T-helper 2 cell treated with Interferon-gamma antibody and Interleukin-4, amounts not matched to agents 5 μg/mL and 100 μg/mL, for 36 hours (primary cell): ENCODE data around the gene EMC10.

Experiments used
- DNase-seq: peaks from one replicate; pipeline ENCODE4 v3.0.0; 2021; ENCODE audit warnings: low spot score
- H3K27ac Mint-ChIP-seq: one replicate; pipeline ENCODE4 v1.8.0; 2021; ENCODE audit warnings: mild to moderate bottlenecking, mixed read lengths
- H3K27me3 Mint-ChIP-seq: one replicate; pipeline ENCODE4 v1.8.0; 2021; ENCODE audit warnings: low read depth, mixed read lengths
- H3K36me3 Mint-ChIP-seq: one replicate; pipeline ENCODE4 v1.8.0; 2021; ENCODE audit warnings: low read depth, mixed read lengths
- H3K4me1 Mint-ChIP-seq: one replicate; pipeline ENCODE4 v1.8.0; 2021; ENCODE audit warnings: low read depth, mixed read lengths
- H3K4me3 Mint-ChIP-seq: one replicate; pipeline ENCODE4 v1.8.0; 2022; ENCODE audit warnings: mild to moderate bottlenecking, moderate library complexity, mixed read lengths
- H3K9me3 Mint-ChIP-seq: one replicate; pipeline ENCODE4 v1.8.0; 2021; ENCODE audit warnings: mixed read lengths

EMC10 gene

DNA sequence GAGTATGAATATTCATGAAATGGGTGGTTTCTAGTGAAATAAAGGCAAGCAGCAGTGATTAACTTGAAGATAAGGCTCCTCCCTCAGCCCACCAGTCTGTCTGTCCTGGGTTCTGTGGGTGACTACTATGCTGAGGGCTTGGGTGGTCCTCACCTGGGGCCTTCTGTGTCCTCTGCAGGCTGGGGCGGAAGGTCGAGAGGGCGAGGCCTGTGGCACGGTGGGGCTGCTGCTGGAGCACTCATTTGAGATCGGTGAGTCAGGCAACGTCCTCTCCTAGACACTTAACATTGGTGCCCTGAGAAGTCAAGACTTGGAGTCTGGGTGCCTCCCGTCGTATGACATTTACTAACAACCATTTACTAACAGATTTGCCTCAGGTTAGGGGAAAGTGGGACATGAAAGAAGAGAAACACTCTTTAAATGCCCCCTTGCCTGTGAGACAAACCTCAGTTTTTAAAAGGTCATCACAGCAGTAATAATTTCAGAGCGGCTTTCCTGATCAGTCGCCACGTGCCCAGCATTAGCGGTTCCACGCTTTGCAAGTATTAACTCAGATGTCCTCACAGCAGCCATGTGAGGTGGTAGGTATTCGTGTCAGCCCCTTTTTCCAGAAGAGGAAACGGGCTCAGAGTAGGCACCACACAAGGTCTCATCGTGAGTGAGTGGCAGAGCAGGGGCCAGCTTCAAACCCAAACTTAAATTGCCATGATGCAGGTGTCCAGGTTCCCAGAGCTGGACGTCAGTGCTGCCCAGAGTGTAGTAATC is 1.6 kb downstream of the EMC10 start:
- no peak for DNase-seq
- Mint-ChIP-seq H3K27ac (peak overlapping the region; percentile 53), H3K4me1 (peaks cover 7% of the 10 kb centered on the region), H3K36me3 (peaks cover 27% of the 10 kb centered on the region), H3K27me3 (no peaks in the 10 kb centered on the region), H3K9me3 (no peaks in the 10 kb centered on the region), H3K4me3 (peak overlapping the region; percentile 99)

- Mint-ChIP-seq H3K9me3 (no peaks in the 10 kb centered on the region), H3K4me3 (peak overlapping the region; percentile 27), H3K36me3 (peaks cover 33% of the 10 kb centered on the region), H3K4me1 (peaks cover 7% of the 10 kb centered on the region), H3K27ac (peak overlapping the region; percentile 47), H3K27me3 (no peaks in the 10 kb centered on the region)
- no peak for DNase-seq
These were observed 2.8 kb downstream of the EMC10 start for GRCh38 chr19:50478901-50479715.

- H3K27me3 Mint-ChIP-seq, result no peaks in the 10 kb centered on the region
These were observed 3.5 kb downstream of the EMC10 start for GRCh38 chr19:50479761-50480251.

DNA sequence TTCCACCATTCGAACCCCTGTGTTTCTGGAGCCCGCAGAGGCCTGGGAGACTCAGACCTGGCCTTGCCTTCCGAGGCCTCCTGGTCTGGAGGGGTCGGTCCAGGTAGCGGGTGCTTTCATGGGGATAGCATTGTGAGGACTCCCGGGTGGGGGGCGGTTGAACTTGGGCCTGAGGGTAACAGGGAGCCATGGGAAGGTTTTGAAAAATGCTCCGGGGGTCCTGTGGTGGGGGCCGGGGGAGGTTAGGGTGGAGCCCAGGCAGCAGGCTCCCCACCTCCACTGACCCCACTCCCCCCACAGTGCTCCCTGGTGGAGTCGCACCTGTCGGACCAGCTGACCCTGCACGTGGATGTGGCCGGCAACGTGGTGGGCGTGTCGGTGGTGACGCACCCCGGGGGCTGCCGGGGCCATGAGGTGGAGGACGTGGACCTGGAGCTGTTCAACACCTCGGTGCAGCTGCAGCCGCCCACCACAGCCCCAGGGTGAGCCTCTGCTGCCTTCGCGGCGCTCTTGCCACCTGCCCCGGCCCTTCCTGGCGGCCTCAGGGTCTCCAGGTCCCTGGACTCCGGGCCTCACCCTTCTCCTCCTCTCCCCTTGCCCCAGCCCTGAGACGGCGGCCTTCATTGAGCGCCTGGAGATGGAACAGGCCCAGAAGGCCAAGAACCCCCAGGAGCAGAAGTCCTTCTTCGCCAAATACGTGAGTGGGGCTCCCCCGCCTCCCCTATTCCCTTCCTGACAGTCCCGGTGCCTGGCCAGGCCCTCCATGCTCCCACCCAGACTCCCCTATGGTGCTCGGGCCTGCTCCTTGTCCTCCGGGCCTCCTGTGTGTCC is 4.2 kb downstream of the EMC10 start:
- peaks cover 7% of the 10 kb centered on the region for H3K4me1 Mint-ChIP-seq
- H3K36me3 Mint-ChIP-seq, result peaks cover 43% of the 10 kb centered on the region
- H3K9me3 Mint-ChIP-seq, result peaks cover 2% of the 10 kb centered on the region
- no peak overlapping the region for H3K27ac Mint-ChIP-seq
- H3K27me3 Mint-ChIP-seq, result no peaks in the 10 kb centered on the region
- no peak for DNase-seq
- no peak overlapping the region for H3K4me3 Mint-ChIP-seq

More at GRCh38 chr19:50479761-50480251, 3.5 kb downstream of the EMC10 start:
- DNase-seq, result no peak
- peaks cover 7% of the 10 kb centered on the region for H3K4me1 Mint-ChIP-seq
- peaks cover 36% of the 10 kb centered on the region for H3K36me3 Mint-ChIP-seq
- no peak overlapping the region for H3K4me3 Mint-ChIP-seq
- no peaks in the 10 kb centered on the region for H3K9me3 Mint-ChIP-seq
- no peak overlapping the region for H3K27ac Mint-ChIP-seq

DNA sequence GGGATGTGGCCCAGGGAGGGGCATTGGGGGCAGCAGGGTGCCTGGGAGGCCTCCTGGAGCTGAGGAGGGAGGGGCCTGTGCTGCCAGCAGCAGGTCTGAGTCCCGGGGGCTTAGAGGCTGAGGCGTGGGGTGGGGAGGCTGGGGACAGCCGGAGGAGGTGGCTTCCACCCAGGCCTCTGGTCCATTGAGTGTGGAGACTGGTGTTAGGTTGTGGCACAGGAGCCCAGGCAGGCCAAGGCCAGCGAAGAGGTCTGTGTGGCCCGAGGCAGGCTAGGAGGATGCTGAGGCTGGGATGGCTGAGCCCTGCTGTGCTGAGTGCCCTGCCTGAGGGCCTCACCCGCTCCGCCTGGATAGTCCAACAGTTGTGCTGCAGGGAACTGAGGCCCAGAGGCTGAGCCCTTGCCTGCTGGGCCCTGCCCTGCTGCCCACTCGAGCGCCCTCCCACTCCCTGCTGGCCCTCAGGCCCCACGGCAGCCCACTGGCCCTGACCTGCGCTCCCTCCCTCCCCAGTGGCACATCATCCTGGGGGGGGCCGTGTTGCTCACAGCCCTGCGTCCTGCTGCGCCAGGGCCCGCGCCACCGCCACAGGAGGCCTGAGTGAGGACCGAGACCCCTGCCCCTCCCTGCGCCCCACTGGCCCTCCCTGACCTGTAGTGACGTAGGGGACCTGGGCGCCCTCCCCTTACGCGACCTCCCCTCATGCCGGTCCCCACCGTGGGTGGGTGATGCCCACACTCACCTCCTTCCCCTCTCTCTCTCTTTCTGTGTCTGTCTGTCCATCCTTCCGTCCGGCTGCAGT is 5.2 kb downstream of the EMC10 start:
- Mint-ChIP-seq H3K27me3 (no peaks in the 10 kb centered on the region), H3K9me3 (peaks cover 8% of the 10 kb centered on the region), H3K4me1 (peaks cover 7% of the 10 kb centered on the region), H3K4me3 (no peak overlapping the region), H3K27ac (no peak overlapping the region), H3K36me3 (peaks cover 46% of the 10 kb centered on the region)
- DNase-seq, result no peak

- no peaks in the 10 kb centered on the region for H3K27me3 Mint-ChIP-seq
- H3K36me3 Mint-ChIP-seq, result peaks cover 47% of the 10 kb centered on the region
- H3K27ac Mint-ChIP-seq, result no peak overlapping the region
- DNase-seq, result no peak
- H3K9me3 Mint-ChIP-seq, result peaks cover 12% of the 10 kb centered on the region
- H3K4me3 Mint-ChIP-seq, result no peak overlapping the region
- H3K4me1 Mint-ChIP-seq, result peaks cover 5% of the 10 kb centered on the region
These were observed 6.1 kb downstream of the EMC10 start for GRCh38 chr19:50482271-50482855.

GRCh38 chr19:50482916-50483315 is 6.6 kb downstream of the EMC10 start:
- Mint-ChIP-seq H3K36me3 (peaks cover 43% of the 10 kb centered on the region), H3K27me3 (no peaks in the 10 kb centered on the region), H3K4me1 (no peaks in the 10 kb centered on the region), H3K27ac (no peak overlapping the region), H3K9me3 (peaks cover 12% of the 10 kb centered on the region), H3K4me3 (no peak overlapping the region)
- no peak for DNase-seq

- H3K36me3 Mint-ChIP-seq, result peaks cover 31% of the 10 kb centered on the region
- H3K27ac Mint-ChIP-seq, result no peak overlapping the region
- H3K27me3 Mint-ChIP-seq, result no peaks in the 10 kb centered on the region
- no peak overlapping the region for H3K4me3 Mint-ChIP-seq
- H3K9me3 Mint-ChIP-seq, result peaks cover 12% of the 10 kb centered on the region
- no peaks in the 10 kb centered on the region for H3K4me1 Mint-ChIP-seq
- DNase-seq, result no peak
These were observed 9.1 kb downstream of the EMC10 start for GRCh38 chr19:50485284-50485955.

DNA sequence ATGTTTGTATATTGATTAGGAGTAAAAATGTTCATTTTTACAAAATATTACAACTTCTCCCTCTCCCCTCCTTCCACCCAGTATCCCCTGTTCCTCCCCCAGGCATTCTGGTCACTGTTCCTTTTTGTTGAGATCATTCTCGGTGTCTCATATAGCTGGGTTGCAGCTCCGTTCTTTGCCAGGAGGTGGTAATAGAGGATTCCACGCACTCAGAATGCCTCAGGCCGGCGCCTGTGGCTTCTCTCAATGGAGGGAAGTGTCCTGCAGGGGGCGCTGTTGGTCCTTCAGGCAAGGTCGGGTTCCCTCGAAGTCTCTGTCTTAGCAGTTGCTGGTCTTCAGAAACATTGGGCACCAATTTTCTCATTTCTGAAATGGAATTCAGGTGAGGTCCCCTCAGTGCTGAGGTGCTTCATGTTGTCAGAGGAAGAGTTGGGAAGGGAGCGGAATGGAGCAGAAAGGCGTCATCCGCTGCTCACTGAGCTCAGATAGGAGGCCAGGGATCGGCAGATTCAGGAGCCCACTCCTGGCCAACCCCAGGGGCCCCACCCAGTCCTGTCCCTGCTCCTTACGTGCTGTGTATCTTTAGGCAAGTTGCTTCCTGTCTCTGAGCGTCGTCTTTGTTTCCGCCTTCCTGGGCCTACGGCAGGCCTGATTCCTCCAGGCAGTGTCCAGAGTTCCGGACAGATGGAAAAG is 10.7 kb downstream of the EMC10 start:
- no peak overlapping the region for H3K4me3 Mint-ChIP-seq
- no peak overlapping the region for H3K27ac Mint-ChIP-seq
- peaks cover 7% of the 10 kb centered on the region for H3K27me3 Mint-ChIP-seq
- peaks cover 26% of the 10 kb centered on the region for H3K36me3 Mint-ChIP-seq
- H3K4me1 Mint-ChIP-seq, result peaks cover 7% of the 10 kb centered on the region
- peak; percentile 37 for DNase-seq
- peaks cover 12% of the 10 kb centered on the region for H3K9me3 Mint-ChIP-seq

DNA sequence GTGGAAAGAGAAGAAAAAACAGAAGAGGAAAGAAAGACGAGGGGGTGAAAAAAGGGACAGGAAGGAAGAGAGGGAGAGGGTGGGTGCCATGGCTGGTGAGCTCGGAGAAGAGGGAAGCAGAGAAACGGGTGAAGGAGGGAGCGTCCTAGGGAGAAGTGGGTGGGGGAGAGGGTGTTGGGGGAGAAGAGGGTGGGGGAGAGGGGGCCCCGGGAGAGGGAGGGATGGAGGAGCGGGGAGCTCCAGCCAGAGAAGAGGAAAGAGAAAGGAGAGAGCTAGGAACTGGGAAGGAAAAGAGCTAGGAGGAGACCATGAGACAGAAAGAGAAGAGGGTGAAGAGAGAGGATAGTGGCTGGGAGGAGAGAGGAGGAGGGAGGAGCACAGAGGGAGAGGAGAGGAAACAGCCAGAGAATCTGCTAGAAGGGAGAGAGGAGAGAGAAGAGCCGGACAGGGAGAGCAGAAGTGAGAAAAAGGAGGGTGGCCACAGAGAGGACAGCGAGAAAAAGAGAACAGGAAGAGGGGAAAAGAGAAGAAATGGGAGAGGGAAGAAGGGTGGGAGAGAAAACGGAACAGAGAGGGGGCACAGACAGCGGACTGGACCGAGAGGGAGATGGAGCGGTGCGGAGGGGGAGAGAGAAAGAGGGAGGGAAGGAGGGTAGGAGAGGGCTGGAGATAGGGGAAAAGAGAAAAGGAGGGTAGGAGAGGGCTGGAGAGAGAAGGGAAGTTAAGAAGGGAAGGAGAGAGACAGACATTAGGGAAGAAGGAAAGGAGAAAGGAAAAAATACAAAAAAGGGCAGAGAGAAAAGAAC is 12.3 kb downstream of the EMC10 start:
- Mint-ChIP-seq H3K4me1 (peaks cover 12% of the 10 kb centered on the region), H3K27me3 (peaks cover 10% of the 10 kb centered on the region), H3K4me3 (no peak overlapping the region), H3K27ac (peak overlapping the region; percentile 10), H3K9me3 (peaks cover 12% of the 10 kb centered on the region), H3K36me3 (peaks cover 20% of the 10 kb centered on the region)
- DNase-seq, result no peak

GRCh38 chr19:50489461-50490011 is 13.2 kb downstream of the EMC10 start:
- peaks cover 12% of the 10 kb centered on the region for H3K4me1 Mint-ChIP-seq

More at GRCh38 chr19:50489461-50490011, 13.2 kb downstream of the EMC10 start:
- H3K27ac Mint-ChIP-seq, result no peak overlapping the region
- DNase-seq, result no peak
- H3K36me3 Mint-ChIP-seq, result peaks cover 20% of the 10 kb centered on the region
- H3K9me3 Mint-ChIP-seq, result peaks cover 12% of the 10 kb centered on the region
- no peak overlapping the region for H3K4me3 Mint-ChIP-seq
- peaks cover 10% of the 10 kb centered on the region for H3K27me3 Mint-ChIP-seq
